Keratinocyte (primary cell): ENCODE data around the gene ULK4. TPM values are rescaled to one million over a fixed set of nuclear protein-coding genes. Genes with fewer than 3 reads are reported as not detected.
"Not testable (repeated sequence)": the region's sequence is repeated elsewhere in the genome, so short reads cannot be mapped to it uniquely, and the experiment has no call there.

Experiments
- DNase-seq: peaks from one replicate; pipeline ENCODE4 v3.0.0-alpha.2; 2011; ENCODE audit warnings: low read depth, missing footprints, low spot score
- FAIRE-seq: peaks from 2 replicates; lab custom pipeline; 2011; peaks lifted over from hg19 to GRCh38; lab: Jason Lieb, UNC
- H2AFZ ChIP-seq: 2 replicates; pipeline ENCODE4 v1.6.0; 2012; ENCODE audit warnings: low read length, control low read depth, inconsistent platforms; ENCODE audit not compliant: control insufficient read depth
- H3K27ac ChIP-seq: 2 replicates; pipeline ENCODE4 v1.5.1; 2011; ENCODE audit warnings: low read length; ENCODE audit not compliant: control insufficient read depth, insufficient read depth
- H3K27me3 ChIP-seq: 3 replicates; pipeline ENCODE4 v1.6.0; 2011; ENCODE audit warnings: low read length; ENCODE audit not compliant: control insufficient read depth, insufficient read depth; ENCODE audit errors: extremely low read depth
- H3K36me3 ChIP-seq, 2 experiments: 2 replicates in 1 of 2; 3 replicates in 1 of 2; pipeline ENCODE4 v1.5.1; 2011; ENCODE audit warnings: low read length in 2 of 2, mild to moderate bottlenecking in 1 of 2; ENCODE audit not compliant: control insufficient read depth in 2 of 2, insufficient read depth in 2 of 2; ENCODE audit errors: extremely low read depth in 1 of 2
- H3K4me1 ChIP-seq: 3 replicates; pipeline ENCODE4 v1.5.1; 2011; ENCODE audit warnings: low read length; ENCODE audit not compliant: control insufficient read depth, insufficient read depth; ENCODE audit errors: extremely low read depth
- H3K4me2 ChIP-seq: 3 replicates; pipeline ENCODE4 v1.6.0; 2011; ENCODE audit warnings: low read depth, low read length; ENCODE audit not compliant: control insufficient read depth, insufficient read depth; ENCODE audit errors: extremely low read depth
- H3K4me3 ChIP-seq, 3 experiments: fragments of 200-600 bp in 1 of 3; sonication (generic) in 1 of 3; 2 replicates in 2 of 3; 3 replicates in 1 of 3; pipeline ENCODE4 v1.5.1; 2011 to 2016; ENCODE audit warnings: low read length in 3 of 3, mild to moderate bottlenecking in 3 of 3, control low read depth in 2 of 3, inconsistent platforms in 1 of 3, low read depth in 1 of 3, mixed read lengths in 1 of 3, mixed run types in 1 of 3, moderate library complexity in 1 of 3; ENCODE audit not compliant: control insufficient read depth in 2 of 3, insufficient read depth in 2 of 3; ENCODE audit errors: extremely low read depth in 1 of 3
- H3K79me2 ChIP-seq: 2 replicates; pipeline ENCODE4 v1.6.0; 2012; ENCODE audit warnings: low read length; ENCODE audit not compliant: control insufficient read depth, insufficient read depth
- H3K9ac ChIP-seq: 3 replicates; pipeline ENCODE4 v1.6.0; 2011; ENCODE audit warnings: low read length; ENCODE audit not compliant: control insufficient read depth, insufficient read depth; ENCODE audit errors: extremely low read depth
- H3K9me1 ChIP-seq: 3 replicates; pipeline ENCODE4 v1.6.0; 2011; ENCODE audit warnings: low read length; ENCODE audit not compliant: control insufficient read depth, insufficient read depth; ENCODE audit errors: extremely low read depth
- H3K9me3 ChIP-seq: 2 replicates; pipeline ENCODE4 v1.5.1; 2012; ENCODE audit warnings: low read depth, low read length; ENCODE audit not compliant: control insufficient read depth
- H4K20me1 ChIP-seq: 3 replicates; pipeline ENCODE4 v1.6.0; 2011; ENCODE audit warnings: low read length; ENCODE audit not compliant: control insufficient read depth, insufficient read depth; ENCODE audit errors: extremely low read depth
- EZH2 ChIP-seq: IDR thresholded peaks from one replicate; pipeline ENCODE4 v1.6.1; 2012; ENCODE audit warnings: inconsistent platforms, mild to moderate bottlenecking, low read length, moderate library complexity
- dilution Hi-C: fragments of 300-500 bp; cut with MboI; formaldehyde crosslinking; loops from one replicate; pipeline ENCODE4 v1.7.0; 2020; ENCODE audit warnings: low sequenced_read_pairs; ENCODE audit not compliant: extremely low pct_ligation_motif_present
- polyA plus RNA-seq, 5 experiments: library from polyadenylated mRNA; depleted of rRNA in 3 of 5; stranded (reverse) in 3 of 5; stranded (forward) in 1 of 5; unstranded in 1 of 5; fragments of >200 nt; gene quantifications; 1 replicate in 1 of 5; 2 replicates in 3 of 5; 3 replicates in 1 of 5; pipeline versions ENCODE4 v1.2.1 to v1.2.3, GENCODE V29; 2011 to 2012; ENCODE audit warnings: missing spikeins in 2 of 5, low read depth in 1 of 5, low replicate concordance in 1 of 5
- TF ChIP-seq, protein P1 (sequence below), 3 experiments: IDR thresholded peaks in 1 of 3; conservative IDR thresholded peaks in 1 of 3; optimal IDR thresholded peaks in 1 of 3; 2 replicates in 2 of 3; 3 replicates in 1 of 3; pipeline versions ENCODE3 to v1.5.1; 2011; ENCODE audit warnings: low read length in 3 of 3, mild to moderate bottlenecking in 3 of 3, moderate library complexity in 2 of 3, control low read depth in 1 of 3, inconsistent platforms in 1 of 3; ENCODE audit not compliant: insufficient read depth in 2 of 3; ENCODE audit errors: extremely low read depth in 1 of 3

The ULK4 gene
- polyA plus RNA-seq, 1 donor (not counting 4 experiments of a cell fraction or from before 2014, with no cell fraction given), result 6.1 TPM

DNA sequence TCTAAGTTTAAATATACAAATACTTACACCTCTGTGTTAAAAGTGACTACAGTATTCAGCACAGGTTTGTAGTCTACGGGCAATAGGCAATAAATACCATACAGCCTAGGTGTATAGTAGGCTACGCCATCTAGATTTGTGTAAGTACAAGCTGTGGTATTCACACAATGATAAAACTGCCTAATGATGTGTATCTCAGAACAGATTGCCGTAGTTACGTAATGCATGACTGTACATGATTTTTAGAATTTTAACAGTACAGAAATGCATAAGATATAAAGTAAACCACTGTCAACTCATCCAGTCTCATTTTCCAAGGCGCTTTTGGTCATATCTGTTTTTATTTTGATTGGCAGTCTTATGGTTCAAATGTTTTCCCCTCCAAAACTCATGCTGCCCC is 396.9 kb downstream of the ULK4 start:
- DNase-seq, result no peak
- Histone ChIP-seq H3K4me1 (no peaks in the 10 kb centered on the region), H3K9me1 (no peaks in the 10 kb centered on the region), H3K4me2 (no peak overlapping the region), H3K36me3 (no peaks in the 10 kb centered on the region), H3K79me2 (no peaks in the 10 kb centered on the region), H3K4me3 (no peak overlapping the region), H3K9me3 (no peaks in the 10 kb centered on the region), H3K9ac (no peak overlapping the region), H3K27ac (no peak overlapping the region), H4K20me1 (no peaks in the 10 kb centered on the region), H2AFZ (no peak overlapping the region), H3K27me3 (no peaks in the 10 kb centered on the region)
- FAIRE-seq, result no peak
- no peak for TF ChIP-seq EZH2
- TF ChIP-seq, protein P1, sequence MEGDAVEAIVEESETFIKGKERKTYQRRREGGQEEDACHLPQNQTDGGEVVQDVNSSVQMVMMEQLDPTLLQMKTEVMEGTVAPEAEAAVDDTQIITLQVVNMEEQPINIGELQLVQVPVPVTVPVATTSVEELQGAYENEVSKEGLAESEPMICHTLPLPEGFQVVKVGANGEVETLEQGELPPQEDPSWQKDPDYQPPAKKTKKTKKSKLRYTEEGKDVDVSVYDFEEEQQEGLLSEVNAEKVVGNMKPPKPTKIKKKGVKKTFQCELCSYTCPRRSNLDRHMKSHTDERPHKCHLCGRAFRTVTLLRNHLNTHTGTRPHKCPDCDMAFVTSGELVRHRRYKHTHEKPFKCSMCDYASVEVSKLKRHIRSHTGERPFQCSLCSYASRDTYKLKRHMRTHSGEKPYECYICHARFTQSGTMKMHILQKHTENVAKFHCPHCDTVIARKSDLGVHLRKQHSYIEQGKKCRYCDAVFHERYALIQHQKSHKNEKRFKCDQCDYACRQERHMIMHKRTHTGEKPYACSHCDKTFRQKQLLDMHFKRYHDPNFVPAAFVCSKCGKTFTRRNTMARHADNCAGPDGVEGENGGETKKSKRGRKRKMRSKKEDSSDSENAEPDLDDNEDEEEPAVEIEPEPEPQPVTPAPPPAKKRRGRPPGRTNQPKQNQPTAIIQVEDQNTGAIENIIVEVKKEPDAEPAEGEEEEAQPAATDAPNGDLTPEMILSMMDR (optimal IDR thresholded peaks at IDR 0.05 in 1 of 3, IDR thresholded peaks at IDR 0.05 in 1 of 3, conservative IDR thresholded peaks at IDR 0.05 in 1 of 3; ENCODE audit: extremely low read depth in 1 of 3, insufficient read depth in 2 of 3, low read length in 3 of 3), result no peak
- dilution Hi-C loops, result no loop called here

DNA sequence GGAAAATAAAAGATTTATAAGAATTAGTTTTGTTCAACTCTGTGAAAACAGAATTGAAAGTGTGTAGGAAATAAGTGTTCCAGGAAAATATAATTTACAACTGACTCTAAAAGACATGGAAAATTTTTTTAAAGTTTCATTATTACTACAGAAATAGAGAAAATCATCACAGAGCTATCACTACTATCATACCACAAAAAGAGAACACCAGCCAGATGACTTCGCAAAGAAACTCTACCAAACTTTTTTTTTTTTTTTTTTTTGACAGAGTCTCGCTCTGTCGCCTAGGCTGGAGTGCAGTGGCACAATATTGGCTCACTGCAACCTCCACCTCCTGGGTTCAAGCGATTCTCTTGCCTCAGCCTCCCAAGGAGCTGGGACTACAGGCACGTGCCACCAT is 405.7 kb downstream of the ULK4 start:
- H3K9ac ChIP-seq, H3K27me3 ChIP-seq, H4K20me1 ChIP-seq, H3K4me3 ChIP-seq, FAIRE-seq, H3K36me3 ChIP-seq, H3K27ac ChIP-seq, H2AFZ ChIP-seq, DNase-seq, H3K4me1 ChIP-seq, H3K9me1 ChIP-seq, dilution Hi-C loops, H3K9me3 ChIP-seq, H3K4me2 ChIP-seq, H3K79me2 ChIP-seq: not testable (repeated sequence)

- TF ChIP-seq, protein P1 (optimal IDR thresholded peaks at IDR 0.05 in 1 of 3, IDR thresholded peaks at IDR 0.05 in 1 of 3, conservative IDR thresholded peaks at IDR 0.05 in 1 of 3; ENCODE audit: extremely low read depth in 1 of 3, insufficient read depth in 2 of 3, low read length in 3 of 3), result no peak
- TF ChIP-seq EZH2, result no peak
- H3K4me3 ChIP-seq, result no peak overlapping the region
- dilution Hi-C loops, result no loop called here
- no peak for DNase-seq
- no peak for FAIRE-seq
- H3K4me1 ChIP-seq, result no peaks in the 10 kb centered on the region
- H3K4me2 ChIP-seq, result no peak overlapping the region
- H3K27ac ChIP-seq, result no peak overlapping the region
- no peaks in the 10 kb centered on the region for H3K79me2 ChIP-seq
- H3K9ac ChIP-seq, result no peak overlapping the region
- H4K20me1 ChIP-seq, result no peaks in the 10 kb centered on the region
- no peaks in the 10 kb centered on the region for H3K9me1 ChIP-seq
- H3K9me3 ChIP-seq, result no peaks in the 10 kb centered on the region
- no peaks in the 10 kb centered on the region for H3K36me3 ChIP-seq
- H2AFZ ChIP-seq, result no peak overlapping the region
- H3K27me3 ChIP-seq, result no peaks in the 10 kb centered on the region
Observed at GRCh38 chr3:41532976-41533375, 428.9 kb downstream of the ULK4 start.
